Adrenal gland (tissue), 12 donors: Measurements from ENCODE around the gene CHD3. TPM values are rescaled to one million over a fixed set of nuclear protein-coding genes. Genes with fewer than 3 reads are reported as not detected.
A peak's percentile ranks its signal among the peaks of the same experiment; 100 is the strongest.

ENCODE experiments used
- DNase-seq, 7 donors: peaks; one replicate each; pipeline ENCODE4 v3.0.0-alpha.2; 2019 to 2020
- H3K27ac ChIP-seq, 5 donors: fragments of 200-600 bp; sonication (generic) in 4 of 5; 1 replicate in 3 of 5; 2 replicates in 2 of 5; pipeline versions ENCODE4 v1.5.1 to v1.8.0; 2016 to 2020; ENCODE audit warnings: mild to moderate bottlenecking in 1 of 5
- H3K27me3 ChIP-seq: fragments of 200-600 bp; 2 replicates; pipeline ENCODE4 v1.8.0; 2021
- H3K36me3 ChIP-seq, 2 donors: fragments of 200-600 bp; replicated peaks in 1 of 2; 1 replicate in 1 of 2; 2 replicates in 1 of 2; pipeline versions ENCODE4 v1.5.1 to v1.8.0; 2018 to 2022
- H3K4me1 ChIP-seq, 2 donors: fragments of 200-600 bp; replicated peaks in 1 of 2; 1 replicate in 1 of 2; 2 replicates in 1 of 2; pipeline versions ENCODE4 v1.5.1 to v1.8.0; 2018 to 2021
- H3K4me3 ChIP-seq, 4 donors: fragments of 200-600 bp; sonication (generic) in 3 of 4; one replicate each; pipeline ENCODE4 v1.5.1; 2016 to 2018
- H3K9me3 ChIP-seq, 3 donors: fragments of 200-600 bp; sonication (generic) in 1 of 3; replicated peaks in 1 of 3; 1 replicate in 2 of 3; 2 replicates in 1 of 3; pipeline versions ENCODE4 v1.5.1 to v1.8.0; 2016 to 2021
- CTCF ChIP-seq, 6 experiments: fragments of 450-650 bp in 4 of 6; fragments of 200-600 bp in 2 of 6; sonication (generic) in 1 of 6; IDR thresholded peaks; 1 replicate in 5 of 6; 2 replicates in 1 of 6; pipeline versions ENCODE4 v1.5.1 to v1.8.0; 2016 to 2021; ENCODE audit warnings: antibody characterized with exemption in 6 of 6, mild to moderate bottlenecking in 2 of 6, moderate library complexity in 1 of 6
- POLR2A ChIP-seq, 2 donors: fragments of 450-650 bp; IDR thresholded peaks; one replicate each; pipeline ENCODE4 v1.6.1; 2017; ENCODE audit warnings: antibody characterized with exemption in 2 of 2, mild to moderate bottlenecking in 2 of 2, moderate library complexity in 1 of 2
- WGBS, 4 donors: extraction: QIAGEN DNeasy Blood & Tissue Kit in 2 of 4; methylation state at CpG; one replicate each; pipeline versions ENCODE4 v1.1.5 to v1.1.7; 2013 to 2017; 5-methylcytosine and 5-hydroxymethylcytosine counted together
- intact Hi-C, 2 donors: fragments of 100-400 bp; cut with DNase I; formaldehyde crosslinking; loops; one replicate each; pipeline versions ENCODE4 v1.14.1 to v1.15.0; 2022 to 2023
- polyA plus RNA-seq, 3 donors: library from polyadenylated mRNA; stranded (reverse); fragments of 200-250 nt in 2 of 3; fragments of 350-450 nt in 1 of 3; fragmentation: Illumina TruSeq in 1 of 3; extraction: RNeasy Lipid Tissue Mini Kit (QIAGEN cat#74804) in 1 of 3; gene quantifications; one replicate each; pipeline ENCODE4 v1.2.3, GENCODE V29; 2013 to 2014
- total RNA-seq, 9 donors: library from RNA; depleted of rRNA in 4 of 9; stranded (reverse); fragments of >200 nt in 4 of 9; fragments of 120-200 nt in 1 of 9; fragmentation: NEBNext Ultra II Directional in 1 of 9; extraction: Animal tissue kit (Norgen Biotek cat#: 25700) in 1 of 9; gene quantifications; one replicate each; pipeline versions ENCODE4 v1.1.0 to v1.2.4, GENCODE V29; 2013 to 2023
- donor health status: healthy with polysubstance abuse.
- donor health status: Bipolar disorder and iron deficiency.
- donor health status: DM: yes; HTN: yes; CAD: no.
- donor health status: DM: no; HTN: no; CAD: no.
- donor health status: DM: no; HTN: no; CAD: no.
- donor health status: DM: yes; HTN: yes; CAD: no.

Gene CHD3
- total and polyA plus RNA-seq, 12 donors: 43.8 to 326 (median 91.5) TPM

DNA sequence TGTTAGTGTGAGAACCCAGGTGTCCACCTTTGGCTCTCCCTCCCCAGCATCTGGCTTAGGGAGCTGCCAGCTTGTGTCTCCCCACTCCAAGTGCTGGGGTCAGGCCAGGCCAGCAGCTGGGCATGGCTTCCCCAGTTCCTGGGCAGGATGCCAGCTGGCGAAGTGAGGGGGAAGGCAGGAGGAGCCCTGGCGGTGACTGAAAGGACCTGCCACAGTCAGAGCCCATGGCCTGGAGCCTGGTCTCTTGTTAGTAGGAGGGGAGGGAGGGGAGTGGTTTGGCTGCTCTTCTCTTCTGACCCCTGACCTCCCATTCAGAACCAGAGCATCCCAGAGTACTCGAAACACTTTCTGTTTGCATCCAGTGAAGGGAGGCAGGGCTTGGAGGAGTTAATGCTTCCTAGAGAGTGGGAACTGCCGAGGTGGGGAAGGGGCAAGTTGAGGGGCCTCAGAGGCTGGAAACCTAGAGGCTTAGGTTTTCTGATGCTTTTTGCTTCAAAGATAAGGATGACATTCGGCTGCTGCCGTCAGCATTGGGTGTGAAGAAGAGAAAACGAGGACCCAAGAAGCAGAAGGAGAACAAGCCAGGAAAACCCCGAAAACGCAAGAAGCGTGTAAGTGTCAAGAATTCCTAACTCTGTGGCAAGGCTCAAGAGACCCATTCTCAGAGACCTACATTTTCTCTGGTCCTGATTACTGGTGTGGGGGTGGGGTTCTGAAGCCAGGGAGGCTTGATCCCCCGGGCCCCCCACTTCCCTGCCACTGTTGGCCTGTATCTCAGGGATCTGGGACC is 772 bp downstream of the CHD3 start:
- Histone ChIP-seq H3K4me3 (no peak overlapping the region), H3K27ac (peak overlapping the region; percentile 81 to 93 (median 90)), H3K27me3 (no peaks in the 10 kb centered on the region), H3K4me1 (peaks cover 38 to 39% of the 10 kb centered on the region in 2 donors), H3K36me3 (peaks cover 0 to 34% of the 10 kb centered on the region in 2 donors), H3K9me3 (no peaks in the 10 kb centered on the region)
- TF ChIP-seq POLR2A (IDR thresholded peaks at IDR 0.05) (peak in 1 of 2 donors; percentile 63), CTCF (IDR thresholded peaks at IDR 0.05) (peak; percentile 38 to 87 (median 72))
- WGBS, 4 donors: 25 to 37% (median 30%) methylated on average over 9 to 11 of the region's 11 CpGs
- peak; percentile 98 to 99 (median 99) for DNase-seq
- intact Hi-C loops: no loop called here

- Histone ChIP-seq H3K9me3 (no peaks in the 10 kb centered on the region), H3K27ac (no peak overlapping the region), H3K4me3 (no peak overlapping the region), H3K36me3 (peaks cover 0 to 69% of the 10 kb centered on the region in 2 donors), H3K27me3 (no peaks in the 10 kb centered on the region), H3K4me1 (peaks cover 14 to 18% of the 10 kb centered on the region in 2 donors)
- intact Hi-C loops: no loop called here
- peak in 1 of 7 donors; percentile 10 for DNase-seq
- WGBS, 4 donors: 82 to 88% (median 84%) methylated on average over 10 to 15 of the region's 15 CpGs
- no peak for TF ChIP-seq POLR2A (IDR thresholded peaks at IDR 0.05)
- TF ChIP-seq CTCF (IDR thresholded peaks at IDR 0.05): no peak
Measured at GRCh38 chr17:7893187-7893880, 4.7 kb downstream of the CHD3 start.

DNA sequence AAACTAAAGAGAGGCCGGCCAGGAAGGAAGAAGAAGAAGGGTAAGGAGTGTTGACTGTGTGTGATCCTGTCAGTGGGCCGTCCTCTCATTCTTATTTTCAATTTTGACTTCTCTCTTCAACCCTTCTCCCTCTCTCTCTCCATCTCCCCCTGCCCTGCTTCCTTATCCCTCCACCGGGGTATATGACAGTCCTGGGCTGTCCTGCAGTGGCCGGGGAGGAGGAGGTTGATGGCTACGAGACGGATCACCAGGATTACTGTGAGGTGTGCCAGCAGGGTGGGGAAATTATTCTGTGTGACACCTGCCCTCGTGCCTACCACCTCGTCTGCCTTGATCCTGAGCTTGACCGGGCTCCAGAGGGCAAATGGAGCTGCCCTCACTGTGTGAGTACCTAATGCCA is 5.6 kb downstream of the CHD3 start:
- WGBS, 4 donors: 89 to 92% (median 91%) methylated on average over 9 of the region's 9 CpGs
- no peaks in the 10 kb centered on the region for H3K9me3 ChIP-seq
- DNase-seq: peak in 3 of 7 donors; percentile 3 to 29 (median 17)
- TF ChIP-seq POLR2A (IDR thresholded peaks at IDR 0.05) (no peak), CTCF (IDR thresholded peaks at IDR 0.05) (no peak)
- intact Hi-C loops: no loop called here
- H3K36me3 ChIP-seq: peaks cover 0 to 78% of the 10 kb centered on the region in 2 donors
- H3K4me1 ChIP-seq: peaks cover 5 to 9% of the 10 kb centered on the region in 2 donors
- H3K4me3 ChIP-seq: no peak overlapping the region
- H3K27ac ChIP-seq: no peak overlapping the region
- H3K27me3 ChIP-seq: no peaks in the 10 kb centered on the region

- H3K4me1 ChIP-seq: peaks cover 0 to 2% of the 10 kb centered on the region in 2 donors
- WGBS, 4 donors: 82 to 92% (median 85%) methylated on average over 8 of the region's 8 CpGs
- no peak overlapping the region for H3K27ac ChIP-seq
- H3K4me3 ChIP-seq: no peak overlapping the region
- DNase-seq: peak in 3 of 7 donors; percentile 1 to 16 (median 12)
- H3K36me3 ChIP-seq: peaks cover 0 to 85% of the 10 kb centered on the region in 2 donors
- TF ChIP-seq CTCF (IDR thresholded peaks at IDR 0.05) (no peak), POLR2A (IDR thresholded peaks at IDR 0.05) (no peak)
- no peaks in the 10 kb centered on the region for H3K27me3 ChIP-seq
- intact Hi-C loops: loop anchor here in 1 of 2 donors (5.0 kb wide), 1 partner anchor 33 kb away; no protein-coding TSS in a partner anchor
- no peaks in the 10 kb centered on the region for H3K9me3 ChIP-seq
Measured at GRCh38 chr17:7894866-7895265, 6.3 kb downstream of the CHD3 start.
